ENCODE measurements around the gene SLC2A3. TPM values are rescaled to one million over a fixed set of nuclear protein-coding genes. Genes with fewer than 3 reads are reported as not detected.
"Not testable (repeated sequence)": the region's sequence is repeated elsewhere in the genome, so short reads cannot be mapped to it uniquely, and the experiment has no call there.

Gene SLC2A3
- total RNA-seq, 1 experiment from 2014 or later = 10.5 TPM

- RAD21 ChIA-PET (ENCODE audit: low non-redundant PET in 1 of 2, low total read pairs in 2 of 2, uncharacterized antibody in 2 of 2, unreplicated experiment in 2 of 2); H3K36me3 ChIP-seq (ENCODE audit: control insufficient read depth in 1 of 2, insufficient read depth in 2 of 2, low read length in 2 of 2); H3K27ac ChIP-seq (ENCODE audit: low read depth, low read length); intact Hi-C loops (cut with micrococcal nuclease); H3K9me3 ChIP-seq (ENCODE audit: control insufficient read depth in 1 of 2, insufficient read depth in 1 of 2, low read depth in 1 of 2, low read length in 2 of 2); H2AFZ ChIP-seq (ENCODE audit: low read depth, low read length, poor library complexity, severe bottlenecking); H3K4me1 ChIP-seq (ENCODE audit: control insufficient read depth in 1 of 2, insufficient read depth in 2 of 2, low read length in 2 of 2); H3K9ac ChIP-seq (ENCODE audit: low read length); H3K4me3 ChIP-seq (replicated peaks in 1 of 2; ENCODE audit: low read depth in 1 of 2, low read length in 2 of 2); H4K20me1 ChIP-seq (ENCODE audit: insufficient read depth); POLR2A ChIA-PET; BruUV-seq (replicated peaks); DNase-seq (ENCODE audit: low read depth, low spot score); H3K4me2 ChIP-seq (ENCODE audit: low read length); ATAC-seq; H3K9me2 ChIP-seq (ENCODE audit: insufficient read depth); H3K79me2 ChIP-seq (ENCODE audit: insufficient read depth, low read length); H3K27me3 ChIP-seq (ENCODE audit: insufficient read depth, low read length): not testable (repeated sequence)
- CTCF ChIA-PET = interaction anchor here (2.5 kb wide), 1 partner anchor 15 kb away, joined by 9 read pairs; no protein-coding TSS in a partner anchor
These were observed 17.8 kb downstream of the SLC2A3 start for GRCh38 chr12:7918268-7918590.

- no peak for DNase-seq (ENCODE audit: low read depth, low spot score)
- no peak overlapping the region for H3K4me2 ChIP-seq (ENCODE audit: low read length)
- no peaks in the 10 kb centered on the region for H3K9me2 ChIP-seq (ENCODE audit: insufficient read depth)
- H3K27me3 ChIP-seq (ENCODE audit: insufficient read depth, low read length) = no peaks in the 10 kb centered on the region
- no peaks in the 10 kb centered on the region for H4K20me1 ChIP-seq (ENCODE audit: insufficient read depth)
- intact Hi-C loops (cut with micrococcal nuclease) = no loop called here
- RAD21 ChIA-PET (ENCODE audit: low non-redundant PET in 1 of 2, low total read pairs in 2 of 2, uncharacterized antibody in 2 of 2, unreplicated experiment in 2 of 2) = no interaction called here
- TF ChIP-seq JUND (IDR thresholded peaks at IDR 0.05) = no peak
- no peak for TF ChIP-seq EGR1 (IDR thresholded peaks at IDR 0.05; ENCODE audit: low read depth)
- TF ChIP-seq ZNF274 (IDR thresholded peaks at IDR 0.05; ENCODE audit: low read depth, low read length) = no peak
- TF ChIP-seq TCF7L2 (IDR thresholded peaks at IDR 0.05; ENCODE audit: borderline replicate concordance, extremely low read depth, insufficient read depth, insufficient read length) = no peak
- no peak for TF ChIP-seq EZH2 (IDR thresholded peaks at IDR 0.05)
- TF ChIP-seq ZBTB33 (IDR thresholded peaks at IDR 0.05; ENCODE audit: extremely low read depth, insufficient replicate concordance, low read length) = no peak
- POLR2A ChIA-PET = no interaction called here
- CTCF ChIA-PET = interaction anchor here (2.5 kb wide), 1 partner anchor 16 kb away, joined by 9 read pairs; no protein-coding TSS in a partner anchor
- no peaks in the 10 kb centered on the region for H3K36me3 ChIP-seq (ENCODE audit: control insufficient read depth in 1 of 2, insufficient read depth in 2 of 2, low read length in 2 of 2)
- no peak overlapping the region for H3K4me3 ChIP-seq (replicated peaks in 1 of 2; ENCODE audit: low read depth in 1 of 2, low read length in 2 of 2)
- no peak overlapping the region for H3K9ac ChIP-seq (ENCODE audit: low read length)
- no peaks in the 10 kb centered on the region for H3K79me2 ChIP-seq (ENCODE audit: insufficient read depth, low read length)
- H3K27ac ChIP-seq (ENCODE audit: low read depth, low read length) = no peak overlapping the region
- H3K4me1 ChIP-seq (ENCODE audit: control insufficient read depth in 1 of 2, insufficient read depth in 2 of 2, low read length in 2 of 2) = no peaks in the 10 kb centered on the region
- no peak for ATAC-seq
- no TSS peak for BruUV-seq (replicated peaks)
- H3K9me3 ChIP-seq (ENCODE audit: control insufficient read depth in 1 of 2, insufficient read depth in 1 of 2, low read depth in 1 of 2, low read length in 2 of 2) = no peaks in the 10 kb centered on the region
- no peak overlapping the region for H2AFZ ChIP-seq (ENCODE audit: low read depth, low read length, poor library complexity, severe bottlenecking)
These were observed 18.4 kb downstream of the SLC2A3 start for GRCh38 chr12:7917392-7918267.

Measured in HCT116 (cell line).